Suprapubic skin (tissue), 4 donors: ENCODE data around the gene FEZF2. TPM values are rescaled to one million over a fixed set of nuclear protein-coding genes. Genes with fewer than 3 reads are reported as not detected.

Source experiments
- DNase-seq, 2 donors: peaks; one replicate each; pipeline ENCODE4 v3.0.0-alpha.2; 2019; ENCODE audit warnings: low spot score in 2 of 2
- H3K27ac ChIP-seq: fragments of 200-600 bp; sonication (generic); one replicate; pipeline ENCODE4 v1.5.1; 2019
- H3K27me3 ChIP-seq: fragments of 200-600 bp; sonication (generic); one replicate; pipeline ENCODE4 v1.5.1; 2019
- H3K36me3 ChIP-seq: fragments of 200-600 bp; sonication (generic); one replicate; pipeline ENCODE4 v1.5.1; 2019
- H3K4me1 ChIP-seq: fragments of 200-600 bp; sonication (generic); one replicate; pipeline ENCODE4 v1.5.1; 2019
- H3K4me3 ChIP-seq: fragments of 200-600 bp; sonication (generic); one replicate; pipeline ENCODE4 v1.5.1; 2019; ENCODE audit warnings: mild to moderate bottlenecking
- H3K9me3 ChIP-seq: fragments of 200-600 bp; sonication (generic); one replicate; pipeline ENCODE4 v1.5.1; 2019
- EP300 ChIP-seq: sonication (generic); formaldehyde crosslinking; IDR thresholded peaks from one replicate; pipeline ENCODE4 v1.6.1; 2017; ENCODE audit warnings: antibody characterized with exemption
- POLR2A ChIP-seq, 2 donors: fragments of 450-650 bp; IDR thresholded peaks; one replicate each; pipeline ENCODE4 v1.6.1; 2017; ENCODE audit warnings: antibody characterized with exemption in 2 of 2, mild to moderate bottlenecking in 2 of 2, moderate library complexity in 2 of 2
- POLR2AphosphoS5 ChIP-seq, 3 donors: sonication (generic); formaldehyde crosslinking; IDR thresholded peaks; one replicate each; pipeline ENCODE4 v1.6.1; 2017; ENCODE audit warnings: antibody characterized with exemption in 3 of 3
- WGBS: methylation state at CpG from one replicate; pipeline ENCODE4 v1.1.5; 2018; 5-methylcytosine and 5-hydroxymethylcytosine counted together
- total RNA-seq, 4 donors: library from RNA; depleted of rRNA; stranded (reverse); fragments of >200 nt; gene quantifications; one replicate each; pipeline ENCODE4 v1.1.0, GENCODE V29; 2016
- TF ChIP-seq, protein P1 (sequence below), 2 donors: fragments of 200-600 bp in 1 of 2; fragments of 450-650 bp in 1 of 2; sonication (generic) in 1 of 2; IDR thresholded peaks; one replicate each; pipeline ENCODE4 v1.5.1; 2016 to 2019; ENCODE audit warnings: antibody characterized with exemption in 2 of 2, mild to moderate bottlenecking in 1 of 2, moderate library complexity in 1 of 2

The FEZF2 gene
- total RNA-seq, 4 donors from 2014 or later, result not detected

DNA sequence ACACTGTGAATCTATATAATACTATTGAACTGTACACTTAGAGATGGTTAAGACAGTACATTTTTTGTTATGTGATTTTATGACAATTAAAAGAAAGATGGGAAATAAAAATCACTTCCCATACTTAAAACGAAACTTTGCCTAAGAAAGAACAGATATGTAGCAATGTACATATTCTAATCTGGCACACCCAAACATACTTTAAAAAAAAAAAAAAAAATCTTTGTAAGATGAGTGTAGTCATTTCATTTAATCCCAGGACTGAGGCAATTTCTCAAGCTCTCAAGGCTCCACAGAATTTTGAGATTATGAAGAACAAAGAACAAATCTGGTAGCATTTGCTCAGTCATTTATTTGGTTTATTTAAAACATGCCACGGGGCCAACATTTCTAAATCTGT lies 40.3 kb upstream of the FEZF2 start:
- no peak for DNase-seq
- TF ChIP-seq, protein P1, sequence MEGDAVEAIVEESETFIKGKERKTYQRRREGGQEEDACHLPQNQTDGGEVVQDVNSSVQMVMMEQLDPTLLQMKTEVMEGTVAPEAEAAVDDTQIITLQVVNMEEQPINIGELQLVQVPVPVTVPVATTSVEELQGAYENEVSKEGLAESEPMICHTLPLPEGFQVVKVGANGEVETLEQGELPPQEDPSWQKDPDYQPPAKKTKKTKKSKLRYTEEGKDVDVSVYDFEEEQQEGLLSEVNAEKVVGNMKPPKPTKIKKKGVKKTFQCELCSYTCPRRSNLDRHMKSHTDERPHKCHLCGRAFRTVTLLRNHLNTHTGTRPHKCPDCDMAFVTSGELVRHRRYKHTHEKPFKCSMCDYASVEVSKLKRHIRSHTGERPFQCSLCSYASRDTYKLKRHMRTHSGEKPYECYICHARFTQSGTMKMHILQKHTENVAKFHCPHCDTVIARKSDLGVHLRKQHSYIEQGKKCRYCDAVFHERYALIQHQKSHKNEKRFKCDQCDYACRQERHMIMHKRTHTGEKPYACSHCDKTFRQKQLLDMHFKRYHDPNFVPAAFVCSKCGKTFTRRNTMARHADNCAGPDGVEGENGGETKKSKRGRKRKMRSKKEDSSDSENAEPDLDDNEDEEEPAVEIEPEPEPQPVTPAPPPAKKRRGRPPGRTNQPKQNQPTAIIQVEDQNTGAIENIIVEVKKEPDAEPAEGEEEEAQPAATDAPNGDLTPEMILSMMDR (IDR thresholded peaks at IDR 0.05), result no peak
- TF ChIP-seq POLR2AphosphoS5 (IDR thresholded peaks at IDR 0.05), result no peak
- no peak for TF ChIP-seq EP300
- TF ChIP-seq POLR2A (IDR thresholded peaks at IDR 0.05), result no peak
- 75% methylated on average over 2 of the region's 2 CpGs for WGBS
- H3K27ac ChIP-seq, result no peak overlapping the region
- no peak overlapping the region for H3K4me3 ChIP-seq
- H3K9me3 ChIP-seq, result no peaks in the 10 kb centered on the region
- no peaks in the 10 kb centered on the region for H3K27me3 ChIP-seq
- peaks cover 8% of the 10 kb centered on the region for H3K4me1 ChIP-seq
- no peaks in the 10 kb centered on the region for H3K36me3 ChIP-seq

DNA sequence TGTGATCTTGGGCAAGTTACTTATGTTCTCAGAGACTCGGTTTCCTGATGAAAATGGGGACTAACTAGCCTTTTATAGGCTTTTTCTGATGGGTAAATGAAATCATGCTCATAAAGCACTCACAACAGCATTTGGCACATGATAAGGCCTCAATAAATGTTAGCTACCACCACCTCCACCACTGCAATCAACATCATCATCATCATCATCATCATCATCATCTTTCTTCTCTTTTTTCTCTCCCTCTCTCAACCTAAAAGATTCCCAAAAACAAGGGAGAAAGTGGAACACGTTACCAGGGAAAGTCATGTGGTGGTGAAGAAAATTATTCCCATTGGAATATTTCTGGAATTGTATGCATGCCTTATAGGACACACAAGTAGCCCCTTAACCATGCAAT lies 33.6 kb upstream of the FEZF2 start:
- Histone ChIP-seq H3K9me3 (no peaks in the 10 kb centered on the region), H3K4me3 (no peak overlapping the region), H3K27me3 (no peaks in the 10 kb centered on the region), H3K27ac (no peak overlapping the region), H3K4me1 (peaks cover 8% of the 10 kb centered on the region), H3K36me3 (no peaks in the 10 kb centered on the region)
- no peak for DNase-seq
- 83% methylated on average over 2 of the region's 2 CpGs for WGBS
- TF ChIP-seq EP300 (no peak), POLR2AphosphoS5 (IDR thresholded peaks at IDR 0.05) (no peak), POLR2A (IDR thresholded peaks at IDR 0.05) (no peak)
- TF ChIP-seq, protein P1 (IDR thresholded peaks at IDR 0.05), result no peak

DNA sequence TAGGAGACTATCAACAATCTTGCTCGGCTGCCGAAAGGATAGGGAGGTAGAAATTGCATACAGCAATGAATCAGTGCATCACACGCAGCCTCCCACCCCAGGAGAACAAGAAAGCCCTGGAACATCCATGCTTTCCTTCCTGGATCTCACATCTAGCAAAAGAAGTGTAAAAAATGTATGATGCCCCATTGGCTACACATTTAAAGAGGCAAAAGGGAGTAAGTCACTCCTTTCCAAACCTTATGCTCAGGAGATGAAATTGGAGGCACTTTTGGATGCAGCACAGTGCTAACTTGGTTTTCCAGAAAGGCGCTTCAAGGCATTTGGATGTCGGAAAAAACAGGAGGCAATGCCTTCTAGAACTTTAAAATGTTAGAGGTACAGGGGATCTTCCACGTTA lies 32.2 kb upstream of the FEZF2 start:
- Histone ChIP-seq H3K27me3 (no peaks in the 10 kb centered on the region), H3K4me1 (no peaks in the 10 kb centered on the region), H3K36me3 (no peaks in the 10 kb centered on the region), H3K27ac (no peak overlapping the region), H3K4me3 (no peak overlapping the region), H3K9me3 (no peaks in the 10 kb centered on the region)
- no peak for TF ChIP-seq POLR2AphosphoS5 (IDR thresholded peaks at IDR 0.05)
- TF ChIP-seq, protein P1 (IDR thresholded peaks at IDR 0.05), result no peak
- no peak for TF ChIP-seq EP300
- no peak for TF ChIP-seq POLR2A (IDR thresholded peaks at IDR 0.05)
- DNase-seq, result no peak
- WGBS, result 89% methylated on average over 6 of the region's 6 CpGs

DNA sequence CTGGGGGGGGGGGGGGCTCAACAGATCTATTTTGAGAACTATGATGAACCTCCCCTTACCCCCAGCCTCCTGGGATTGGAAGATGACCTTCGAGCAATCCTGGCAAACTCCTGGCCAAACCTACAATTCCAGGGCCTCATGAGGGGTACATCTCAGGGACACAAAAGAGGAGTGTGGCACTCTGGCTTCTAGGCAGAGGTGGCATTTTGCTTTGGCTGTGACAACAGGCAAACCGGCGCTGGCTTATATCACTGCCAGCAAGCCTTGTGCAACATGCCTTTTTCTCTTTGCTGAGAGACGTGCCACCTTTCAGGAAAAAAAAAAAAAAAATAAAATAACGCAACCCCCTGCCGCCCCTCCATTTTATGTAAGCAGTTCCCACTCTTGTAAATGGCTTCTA lies 31.8 kb upstream of the FEZF2 start:
- H3K9me3 ChIP-seq, result no peaks in the 10 kb centered on the region
- WGBS, result 81% methylated on average over 6 of the region's 6 CpGs
- no peaks in the 10 kb centered on the region for H3K36me3 ChIP-seq
- no peaks in the 10 kb centered on the region for H3K4me1 ChIP-seq
- no peaks in the 10 kb centered on the region for H3K27me3 ChIP-seq
- TF ChIP-seq EP300 (no peak), POLR2A (IDR thresholded peaks at IDR 0.05) (no peak), POLR2AphosphoS5 (IDR thresholded peaks at IDR 0.05) (no peak)
- TF ChIP-seq, protein P1 (IDR thresholded peaks at IDR 0.05), result no peak
- no peak overlapping the region for H3K27ac ChIP-seq
- no peak for DNase-seq
- no peak overlapping the region for H3K4me3 ChIP-seq

DNA sequence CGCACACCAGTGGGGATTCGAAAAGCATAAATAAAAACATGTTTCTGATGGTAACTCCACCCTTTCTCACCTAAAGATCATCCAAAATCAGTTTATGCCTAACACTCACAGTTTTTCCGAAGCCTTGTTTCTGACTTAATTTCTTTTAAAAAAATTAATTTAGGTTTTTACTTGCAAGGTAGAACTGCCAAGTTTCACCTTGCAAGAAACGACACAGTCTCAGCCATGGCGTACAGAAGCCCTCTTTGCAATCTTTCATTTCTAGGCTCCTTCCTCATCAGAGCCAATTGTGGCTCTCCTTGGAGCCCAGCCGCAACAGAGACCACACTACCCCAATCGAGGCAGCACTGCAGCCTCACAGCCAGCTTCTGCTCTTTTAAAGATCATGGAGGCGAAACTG lies 31.0 kb upstream of the FEZF2 start:
- H3K27ac ChIP-seq, result no peak overlapping the region
- no peak for TF ChIP-seq POLR2A (IDR thresholded peaks at IDR 0.05)
- TF ChIP-seq POLR2AphosphoS5 (IDR thresholded peaks at IDR 0.05), result no peak
- TF ChIP-seq EP300, result no peak
- TF ChIP-seq, protein P1 (IDR thresholded peaks at IDR 0.05), result no peak
- no peaks in the 10 kb centered on the region for H3K36me3 ChIP-seq
- DNase-seq, result no peak
- 86% methylated on average over 8 of the region's 8 CpGs for WGBS
- no peaks in the 10 kb centered on the region for H3K27me3 ChIP-seq
- H3K4me3 ChIP-seq, result no peak overlapping the region
- no peaks in the 10 kb centered on the region for H3K4me1 ChIP-seq
- no peaks in the 10 kb centered on the region for H3K9me3 ChIP-seq
